ENCODE results near the gene GALNT6. TPM values are rescaled to one million over a fixed set of nuclear protein-coding genes. Genes with fewer than 3 reads are reported as not detected.

GALNT6 gene
- total RNA-seq, 6 experiments from 2014 or later = 0.55 to 3.3 (median 1.3) TPM

- 52% methylated on average over 4 of the region's 4 CpGs for WGBS (ENCODE audit: insufficient coverage, low coverage, low lambda C conversion rate, missing lambda C conversion rate)
- DNase-seq = no peak
- no peak for ATAC-seq
- Histone ChIP-seq H3K27ac (no peak overlapping the region), H3K27me3 (no peaks in the 10 kb centered on the region), H3K9me3 (no peaks in the 10 kb centered on the region), H3K4me3 (no peak overlapping the region), H3K36me3 (no peaks in the 10 kb centered on the region), H3K4me1 (no peaks in the 10 kb centered on the region)
- no peak for TF ChIP-seq POLR2A (IDR thresholded peaks at IDR 0.05)
- TF ChIP-seq, protein P1, sequence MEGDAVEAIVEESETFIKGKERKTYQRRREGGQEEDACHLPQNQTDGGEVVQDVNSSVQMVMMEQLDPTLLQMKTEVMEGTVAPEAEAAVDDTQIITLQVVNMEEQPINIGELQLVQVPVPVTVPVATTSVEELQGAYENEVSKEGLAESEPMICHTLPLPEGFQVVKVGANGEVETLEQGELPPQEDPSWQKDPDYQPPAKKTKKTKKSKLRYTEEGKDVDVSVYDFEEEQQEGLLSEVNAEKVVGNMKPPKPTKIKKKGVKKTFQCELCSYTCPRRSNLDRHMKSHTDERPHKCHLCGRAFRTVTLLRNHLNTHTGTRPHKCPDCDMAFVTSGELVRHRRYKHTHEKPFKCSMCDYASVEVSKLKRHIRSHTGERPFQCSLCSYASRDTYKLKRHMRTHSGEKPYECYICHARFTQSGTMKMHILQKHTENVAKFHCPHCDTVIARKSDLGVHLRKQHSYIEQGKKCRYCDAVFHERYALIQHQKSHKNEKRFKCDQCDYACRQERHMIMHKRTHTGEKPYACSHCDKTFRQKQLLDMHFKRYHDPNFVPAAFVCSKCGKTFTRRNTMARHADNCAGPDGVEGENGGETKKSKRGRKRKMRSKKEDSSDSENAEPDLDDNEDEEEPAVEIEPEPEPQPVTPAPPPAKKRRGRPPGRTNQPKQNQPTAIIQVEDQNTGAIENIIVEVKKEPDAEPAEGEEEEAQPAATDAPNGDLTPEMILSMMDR (IDR thresholded peaks at IDR 0.05) = no peak
- intact Hi-C loops (cut with DNase I) = no loop called here
These were observed 8.7 kb upstream of the GALNT6 start for GRCh38 chr12:51399891-51400290.

DNA sequence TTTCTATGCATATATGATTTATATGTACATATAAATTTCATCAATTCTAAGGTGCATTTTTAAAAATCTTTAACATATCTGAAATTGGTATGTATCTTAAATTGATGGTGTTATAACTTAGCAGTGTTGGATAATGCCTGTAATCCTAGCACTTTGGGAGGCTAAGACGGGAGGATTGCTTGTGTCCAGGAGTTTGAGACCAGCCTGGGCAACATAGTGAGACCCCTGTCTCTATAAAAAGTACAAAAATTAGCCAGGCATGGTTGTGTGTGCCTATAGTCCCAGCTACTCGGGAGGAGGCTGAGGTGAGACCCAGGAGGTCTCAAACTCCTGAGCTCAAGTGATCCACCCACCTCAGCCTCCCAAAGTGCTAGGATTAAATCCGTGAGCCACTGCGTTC, 6.5 kb upstream of the GALNT6 start:
- ATAC-seq = no peak
- no peak for TF ChIP-seq POLR2A (IDR thresholded peaks at IDR 0.05)
- TF ChIP-seq, protein P1 (IDR thresholded peaks at IDR 0.05) = no peak
- intact Hi-C loops (cut with DNase I) = no loop called here
- Histone ChIP-seq H3K27me3 (peaks cover 0 to 1% of the 10 kb centered on the region in 2 donors), H3K4me1 (no peaks in the 10 kb centered on the region), H3K27ac (no peak overlapping the region), H3K9me3 (no peaks in the 10 kb centered on the region), H3K4me3 (no peak overlapping the region), H3K36me3 (no peaks in the 10 kb centered on the region)
- WGBS (ENCODE audit: insufficient coverage, low coverage, low lambda C conversion rate, missing lambda C conversion rate) = 71% methylated on average over 4 of the region's 4 CpGs
- DNase-seq = no peak

DNA sequence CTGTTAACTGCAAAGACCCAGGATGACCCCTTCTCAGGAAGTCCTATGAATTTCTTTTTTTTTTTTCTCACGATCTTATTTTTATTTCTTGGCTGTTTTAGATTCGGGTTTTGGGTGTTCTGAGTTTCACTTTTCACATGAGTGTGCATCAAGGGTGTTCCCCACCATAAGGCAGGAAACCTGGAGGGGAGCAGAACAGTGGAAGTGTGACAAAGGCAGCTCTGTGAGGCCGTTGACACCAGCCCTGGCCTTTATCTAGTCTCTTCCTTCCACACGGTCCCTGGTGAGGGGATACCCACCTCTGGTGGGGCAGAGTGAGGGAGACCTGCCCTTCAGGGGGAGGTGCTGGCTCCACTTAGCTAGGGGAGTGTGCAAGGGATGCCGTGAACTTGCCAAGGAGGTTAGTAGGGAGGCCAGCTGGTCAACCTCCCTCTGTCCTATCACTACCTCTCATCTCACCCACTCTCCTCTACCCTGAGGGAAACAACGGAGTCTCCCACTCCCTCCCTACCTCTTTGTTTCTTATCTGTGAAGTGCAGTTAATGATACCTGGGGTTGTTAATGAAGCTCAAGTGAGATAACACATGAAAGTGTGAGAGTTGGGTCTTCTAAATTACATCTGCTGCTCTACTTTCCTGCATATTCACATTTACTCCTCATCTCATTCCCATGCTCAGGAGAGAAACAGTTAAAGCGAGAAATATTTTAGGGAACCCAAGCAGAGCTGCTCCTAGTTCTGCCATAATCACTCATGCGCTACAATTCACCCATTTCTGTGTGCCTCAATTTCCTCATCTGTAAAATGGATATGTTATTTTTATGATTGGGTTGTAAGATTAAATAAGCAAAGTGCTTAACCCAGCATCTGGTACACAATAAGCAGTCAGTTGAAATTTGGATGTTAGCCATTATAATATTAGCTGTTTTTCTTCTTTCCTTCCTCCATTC, 4.4 kb upstream of the GALNT6 start:
- Histone ChIP-seq H3K9me3 (no peaks in the 10 kb centered on the region), H3K4me1 (peaks cover 0 to 7% (median 1%) of the 10 kb centered on the region in 4 donors), H3K36me3 (no peaks in the 10 kb centered on the region), H3K27me3 (peaks cover 0 to 10% of the 10 kb centered on the region in 2 donors), H3K27ac (no peak overlapping the region), H3K4me3 (no peak overlapping the region)
- ATAC-seq (peak in 3 of 4 donors; percentile 4 to 14 (median 9)), DNase-seq (no peak)
- 35% methylated on average over 7 of the region's 8 CpGs for WGBS (ENCODE audit: insufficient coverage, low coverage, low lambda C conversion rate, missing lambda C conversion rate)
- intact Hi-C loops (cut with DNase I) = no loop called here
- TF ChIP-seq, protein P1 (IDR thresholded peaks at IDR 0.05) = no peak
- TF ChIP-seq POLR2A (IDR thresholded peaks at IDR 0.05) = no peak

- Histone ChIP-seq H3K4me1 (peaks cover 0 to 7% (median 1%) of the 10 kb centered on the region in 4 donors), H3K4me3 (no peak overlapping the region), H3K36me3 (no peaks in the 10 kb centered on the region), H3K9me3 (no peaks in the 10 kb centered on the region), H3K27ac (peak overlapping the region in 1 of 3 donors; percentile 22), H3K27me3 (peaks cover 0 to 10% of the 10 kb centered on the region in 2 donors)
- DNase-seq (peak in 1 of 3 donors; percentile 33), ATAC-seq (peak; percentile 34 to 78 (median 56))
- intact Hi-C loops (cut with DNase I) = no loop called here
- TF ChIP-seq POLR2A (IDR thresholded peaks at IDR 0.05) = no peak
- TF ChIP-seq, protein P1 (IDR thresholded peaks at IDR 0.05) = no peak
- 64% methylated on average over 12 of the region's 14 CpGs for whole genome bisulfite sequencing (ENCODE audit: insufficient coverage, low coverage, low lambda C conversion rate, missing lambda C conversion rate)
These were observed 2.7 kb upstream of the GALNT6 start for GRCh38 chr12:51393676-51394545.
